ENCODE data around the gene EFNA5. TPM values are rescaled to one million over a fixed set of nuclear protein-coding genes. Genes with fewer than 3 reads are reported as not detected.

EFNA5 gene
- total RNA-seq, 4 donors from 2014 or later, result 21.3 to 47.0 (median 29.3) TPM

DNA sequence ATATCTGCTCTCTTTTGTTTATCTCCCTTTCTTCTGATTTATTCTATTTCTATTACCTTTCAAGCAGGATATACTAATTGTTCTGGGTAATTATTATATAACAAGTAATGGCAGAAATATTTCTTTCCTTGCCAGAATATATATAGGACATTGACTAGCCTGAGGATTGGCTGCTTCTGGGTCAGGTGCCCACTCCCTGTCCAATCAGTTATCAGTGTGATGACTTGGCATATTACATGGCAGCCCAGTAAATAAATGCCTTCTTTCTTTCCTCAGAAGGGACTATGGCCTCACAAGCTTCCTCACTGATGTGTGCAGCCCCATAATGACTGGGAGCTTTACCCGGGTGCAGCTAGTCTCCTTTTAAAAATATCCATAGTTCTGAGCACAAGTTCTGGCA lies 301.1 kb downstream of the EFNA5 start:
- no peak for TF ChIP-seq POLR2A (IDR thresholded peaks at IDR 0.05)
- TF ChIP-seq EP300 (IDR thresholded peaks at IDR 0.05), result no peak
- no peak for TF ChIP-seq POLR2AphosphoS5 (IDR thresholded peaks at IDR 0.05)
- TF ChIP-seq, protein P1, sequence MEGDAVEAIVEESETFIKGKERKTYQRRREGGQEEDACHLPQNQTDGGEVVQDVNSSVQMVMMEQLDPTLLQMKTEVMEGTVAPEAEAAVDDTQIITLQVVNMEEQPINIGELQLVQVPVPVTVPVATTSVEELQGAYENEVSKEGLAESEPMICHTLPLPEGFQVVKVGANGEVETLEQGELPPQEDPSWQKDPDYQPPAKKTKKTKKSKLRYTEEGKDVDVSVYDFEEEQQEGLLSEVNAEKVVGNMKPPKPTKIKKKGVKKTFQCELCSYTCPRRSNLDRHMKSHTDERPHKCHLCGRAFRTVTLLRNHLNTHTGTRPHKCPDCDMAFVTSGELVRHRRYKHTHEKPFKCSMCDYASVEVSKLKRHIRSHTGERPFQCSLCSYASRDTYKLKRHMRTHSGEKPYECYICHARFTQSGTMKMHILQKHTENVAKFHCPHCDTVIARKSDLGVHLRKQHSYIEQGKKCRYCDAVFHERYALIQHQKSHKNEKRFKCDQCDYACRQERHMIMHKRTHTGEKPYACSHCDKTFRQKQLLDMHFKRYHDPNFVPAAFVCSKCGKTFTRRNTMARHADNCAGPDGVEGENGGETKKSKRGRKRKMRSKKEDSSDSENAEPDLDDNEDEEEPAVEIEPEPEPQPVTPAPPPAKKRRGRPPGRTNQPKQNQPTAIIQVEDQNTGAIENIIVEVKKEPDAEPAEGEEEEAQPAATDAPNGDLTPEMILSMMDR (IDR thresholded peaks at IDR 0.05), result no peak
- H3K4me1 ChIP-seq, result peaks cover 21% of the 10 kb centered on the region
- H3K36me3 ChIP-seq, result no peaks in the 10 kb centered on the region
- no peak for DNase-seq (ENCODE audit: low spot score in 2 of 2)
- H3K27ac ChIP-seq, result no peak overlapping the region
- H3K27me3 ChIP-seq, result no peaks in the 10 kb centered on the region
- WGBS, result 62% methylated on average over 1 of the region's 1 CpG
- no peak overlapping the region for H3K4me3 ChIP-seq
- H3K9me3 ChIP-seq, result no peaks in the 10 kb centered on the region

DNA sequence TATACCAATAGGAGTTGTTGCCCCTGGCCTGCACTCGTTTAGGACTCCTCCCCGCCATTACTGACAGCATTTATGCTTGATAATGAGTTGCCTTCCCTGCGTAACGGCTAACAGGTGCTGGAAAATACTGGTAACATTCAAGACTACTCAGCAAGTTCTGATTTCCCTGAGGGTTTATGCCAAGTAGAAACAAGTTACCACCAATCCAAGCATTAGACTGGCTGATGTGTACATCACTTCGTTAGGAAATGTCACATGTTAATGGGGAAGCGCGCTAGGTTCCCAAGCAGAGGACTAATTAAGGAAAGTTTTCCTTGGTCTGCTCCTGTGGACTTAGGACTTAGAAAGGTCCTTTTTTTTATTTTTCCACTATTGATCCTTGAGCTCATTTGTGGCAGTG lies 302.1 kb downstream of the EFNA5 start:
- Histone ChIP-seq H3K9me3 (no peaks in the 10 kb centered on the region), H3K36me3 (no peaks in the 10 kb centered on the region), H3K27ac (no peak overlapping the region), H3K4me3 (no peak overlapping the region), H3K4me1 (peaks cover 21% of the 10 kb centered on the region), H3K27me3 (no peaks in the 10 kb centered on the region)
- TF ChIP-seq, protein P1 (IDR thresholded peaks at IDR 0.05), result no peak
- TF ChIP-seq EP300 (IDR thresholded peaks at IDR 0.05) (no peak), POLR2A (IDR thresholded peaks at IDR 0.05) (no peak), POLR2AphosphoS5 (IDR thresholded peaks at IDR 0.05) (no peak)
- 54% methylated on average over 7 of the region's 7 CpGs for WGBS
- DNase-seq (ENCODE audit: low spot score in 2 of 2), result no peak

DNA sequence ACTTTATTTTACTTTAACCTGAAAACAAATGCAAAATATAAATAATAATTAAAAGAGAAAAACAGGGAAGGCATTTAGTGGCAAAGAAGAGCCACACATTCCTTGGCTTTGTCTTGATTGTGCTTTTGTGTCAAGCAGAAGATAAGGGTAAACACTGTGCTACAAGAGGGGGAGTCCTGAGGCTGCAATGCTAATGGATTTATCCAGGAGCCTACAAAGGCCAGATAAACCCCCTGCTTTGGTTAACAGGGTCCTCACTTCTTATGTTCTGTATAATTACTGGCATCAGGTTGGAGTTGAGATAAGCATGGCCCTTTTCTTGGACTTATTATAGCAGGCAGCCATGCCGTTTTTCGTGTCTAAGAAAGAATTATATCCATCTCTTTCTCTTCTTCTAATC lies 302.8 kb downstream of the EFNA5 start:
- Histone ChIP-seq H3K4me1 (peaks cover 21% of the 10 kb centered on the region), H3K27me3 (no peaks in the 10 kb centered on the region), H3K27ac (no peak overlapping the region), H3K9me3 (no peaks in the 10 kb centered on the region), H3K36me3 (no peaks in the 10 kb centered on the region), H3K4me3 (no peak overlapping the region)
- WGBS, result 94% methylated on average over 2 of the region's 2 CpGs
- TF ChIP-seq POLR2A (IDR thresholded peaks at IDR 0.05) (no peak), POLR2AphosphoS5 (IDR thresholded peaks at IDR 0.05) (no peak), EP300 (IDR thresholded peaks at IDR 0.05) (no peak)
- TF ChIP-seq, protein P1 (IDR thresholded peaks at IDR 0.05), result no peak
- no peak for DNase-seq (ENCODE audit: low spot score in 2 of 2)

DNA sequence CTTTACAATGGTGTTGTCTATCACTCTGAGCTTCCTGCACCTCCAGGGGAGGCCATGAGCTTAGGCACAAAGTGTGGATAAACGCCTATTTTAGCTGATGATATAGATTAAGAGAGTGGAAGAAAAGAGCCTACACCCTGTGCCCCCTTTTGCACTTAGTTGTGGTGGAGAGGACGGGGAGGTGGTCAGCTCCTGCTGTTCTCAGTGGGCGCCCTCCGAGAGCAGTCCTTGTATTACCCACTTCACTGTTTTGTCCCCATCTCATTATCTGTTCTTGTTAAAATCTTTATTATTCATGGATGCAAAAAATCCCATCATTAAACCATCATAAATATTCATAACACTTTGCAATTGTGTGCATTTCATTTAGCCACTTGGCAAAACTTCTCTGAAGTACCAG lies 303.3 kb downstream of the EFNA5 start:
- H3K9me3 ChIP-seq, result no peaks in the 10 kb centered on the region
- WGBS, result 93% methylated on average over 4 of the region's 4 CpGs
- no peak for DNase-seq (ENCODE audit: low spot score in 2 of 2)
- peaks cover 22% of the 10 kb centered on the region for H3K4me1 ChIP-seq
- H3K4me3 ChIP-seq, result no peak overlapping the region
- no peaks in the 10 kb centered on the region for H3K27me3 ChIP-seq
- no peaks in the 10 kb centered on the region for H3K36me3 ChIP-seq
- TF ChIP-seq, protein P1 (IDR thresholded peaks at IDR 0.05), result no peak
- no peak for TF ChIP-seq POLR2A (IDR thresholded peaks at IDR 0.05)
- TF ChIP-seq POLR2AphosphoS5 (IDR thresholded peaks at IDR 0.05), result no peak
- no peak for TF ChIP-seq EP300 (IDR thresholded peaks at IDR 0.05)
- H3K27ac ChIP-seq, result no peak overlapping the region

DNA sequence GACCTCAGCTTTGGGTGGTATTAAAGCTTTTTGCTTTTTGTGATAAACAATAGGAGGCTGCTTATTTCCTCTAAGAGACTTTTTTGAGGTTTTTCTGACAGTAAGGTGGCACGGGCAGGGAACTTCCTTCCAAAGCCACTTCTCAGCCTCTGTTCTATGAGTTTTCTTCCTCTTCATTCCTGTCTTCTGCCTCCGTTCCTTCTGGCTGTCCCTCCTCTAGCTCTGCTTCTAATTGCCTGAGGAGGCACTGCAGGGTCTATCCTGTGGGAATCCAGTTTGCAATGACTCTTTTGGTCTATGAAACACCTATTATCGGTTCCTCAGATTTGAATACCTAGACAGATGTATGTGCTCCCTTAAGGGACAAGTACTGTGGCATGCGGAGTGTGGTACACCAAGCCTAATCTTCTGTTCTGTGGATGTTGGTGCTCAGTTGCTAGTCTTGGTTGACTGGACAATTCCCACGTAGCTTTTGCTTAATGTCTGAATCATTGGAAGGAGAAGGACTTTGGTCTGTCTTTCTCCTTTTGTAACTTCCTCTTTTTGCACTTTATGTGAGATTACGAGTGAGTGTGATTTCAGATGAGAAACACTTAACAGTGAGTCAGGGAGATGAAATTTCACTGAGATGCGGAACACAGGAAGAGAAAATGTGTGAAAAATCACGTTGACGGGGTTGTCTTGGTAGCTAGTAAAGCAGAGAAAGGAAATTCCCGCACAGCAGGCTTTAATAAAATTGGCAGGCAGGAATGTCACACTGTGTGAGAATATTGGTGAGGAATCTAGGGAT lies 305.2 kb downstream of the EFNA5 start:
- H3K4me1 ChIP-seq, result peaks cover 25% of the 10 kb centered on the region
- no peaks in the 10 kb centered on the region for H3K27me3 ChIP-seq
- H3K4me3 ChIP-seq, result no peak overlapping the region
- no peaks in the 10 kb centered on the region for H3K9me3 ChIP-seq
- no peak overlapping the region for H3K27ac ChIP-seq
- no peak for DNase-seq (ENCODE audit: low spot score in 2 of 2)
- TF ChIP-seq EP300 (IDR thresholded peaks at IDR 0.05) (no peak), POLR2A (IDR thresholded peaks at IDR 0.05) (no peak), POLR2AphosphoS5 (IDR thresholded peaks at IDR 0.05) (no peak)
- TF ChIP-seq, protein P1 (IDR thresholded peaks at IDR 0.05), result no peak
- H3K36me3 ChIP-seq, result no peaks in the 10 kb centered on the region
- WGBS, result 83% methylated on average over 10 of the region's 10 CpGs

Measured in suprapubic skin (tissue), 4 donors.